H1 (cell line): ENCODE data around the gene SMARCD2. TPM values are rescaled to one million over a fixed set of nuclear protein-coding genes. Genes with fewer than 3 reads are reported as not detected.

Experiments used
- CTCF ChIA-PET: fragments of 300-600 bp; sonication (Branson Sonifier 250); formaldehyde crosslinking; loops from one replicate; lab custom pipeline; 2021; ENCODE audit not compliant: partially characterized antibody; lab: Charles Lee
- POLR2A ChIA-PET: fragments of 300-600 bp; sonication (Branson Sonifier 250); formaldehyde crosslinking; loops from one replicate; lab custom pipeline; 2021; ENCODE audit warnings: inconsistent platforms; ENCODE audit not compliant: partially characterized antibody; lab: Charles Lee
- DNase-seq, 2 experiments: peaks; one replicate each; pipeline versions ENCODE4 v3.0.0 to v3.0.0-alpha.2; 2010 to 2022; ENCODE audit warnings: low spot score in 2 of 2, low read depth in 1 of 2, mixed read lengths in 1 of 2
- FAIRE-seq: peaks from 2 replicates; lab custom pipeline; 2011; peaks lifted over from hg19 to GRCh38; lab: Jason Lieb, UNC
- H2AFZ ChIP-seq: 2 replicates; pipeline ENCODE4 v1.8.1; 2012; ENCODE audit warnings: low read length, inconsistent platforms
- H2AK5ac ChIP-seq: 2 replicates; pipeline ENCODE4 v1.6.1; 2013; ENCODE audit warnings: low read depth, low read length
- H2BK120ac ChIP-seq: replicated peaks from 2 replicates; pipeline ENCODE3; 2013; ENCODE audit warnings: low read depth, low read length, inconsistent platforms
- H2BK12ac ChIP-seq: 2 replicates; pipeline ENCODE4 v1.6.1; 2013; ENCODE audit warnings: low read depth, low read length
- H2BK15ac ChIP-seq: 2 replicates; pipeline ENCODE4 v1.6.1; 2013; ENCODE audit warnings: low read length
- H2BK20ac ChIP-seq: 2 replicates; pipeline ENCODE4 v1.6.1; 2013; ENCODE audit warnings: low read length
- H2BK5ac ChIP-seq: 2 replicates; pipeline ENCODE4 v1.6.1; 2013; ENCODE audit warnings: low read depth, low read length
- H3K14ac ChIP-seq: 2 replicates; pipeline ENCODE4 v1.6.1; 2013; ENCODE audit warnings: inconsistent platforms; ENCODE audit not compliant: insufficient read length
- H3K18ac ChIP-seq: 2 replicates; pipeline ENCODE4 v1.6.1; 2013; ENCODE audit warnings: low read length; ENCODE audit errors: extremely low read depth
- H3K23ac ChIP-seq: 2 replicates; pipeline ENCODE4 v1.6.1; 2013; ENCODE audit warnings: inconsistent platforms; ENCODE audit not compliant: insufficient read length
- H3K23me2 ChIP-seq: 2 replicates; pipeline ENCODE4 v1.6.1; 2013; ENCODE audit warnings: low read depth, low read length
- H3K27ac ChIP-seq: 2 replicates; pipeline ENCODE4 v1.6.1; 2011; ENCODE audit warnings: low read depth, low read length, inconsistent platforms
- H3K27me3 ChIP-seq, 4 experiments: replicated peaks in 1 of 4; 1 replicate in 1 of 4; 2 replicates in 3 of 4; pipeline versions ENCODE4 v1.6.1 to v1.8.1; 2011 to 2013; ENCODE audit warnings: low read length in 3 of 4, mild to moderate bottlenecking in 3 of 4, inconsistent platforms in 2 of 4, mixed read lengths in 2 of 4, moderate library complexity in 1 of 4; ENCODE audit not compliant: control insufficient read depth in 3 of 4, insufficient read depth in 3 of 4; ENCODE audit errors: extremely low read depth in 1 of 4
- H3K36me3 ChIP-seq, 4 experiments: 2 replicates each; pipeline versions ENCODE4 v1.6.1 to v1.8.1; 2011 to 2013; ENCODE audit warnings: mild to moderate bottlenecking in 4 of 4, low read length in 3 of 4, moderate library complexity in 2 of 4, control low read depth in 1 of 4, inconsistent platforms in 1 of 4; ENCODE audit not compliant: insufficient read depth in 4 of 4, control insufficient read depth in 2 of 4
- H3K4ac ChIP-seq: replicated peaks from 2 replicates; pipeline ENCODE3; 2013; ENCODE audit warnings: low read length, low read depth, mixed read lengths, inconsistent platforms; ENCODE audit not compliant: insufficient read length
- H3K4me1 ChIP-seq, 4 experiments: replicated peaks in 1 of 4; 1 replicate in 1 of 4; 2 replicates in 3 of 4; pipeline versions ENCODE4 v1.6.1 to v1.8.1; 2011 to 2013; ENCODE audit warnings: low read length in 3 of 4, inconsistent platforms in 2 of 4, mixed read lengths in 1 of 4; ENCODE audit not compliant: insufficient read depth in 4 of 4, control insufficient read depth in 3 of 4
- H3K4me2 ChIP-seq, 2 experiments: 2 replicates each; pipeline versions ENCODE4 v1.6.1 to v1.8.1; 2011 to 2013; ENCODE audit warnings: low read depth in 2 of 2, low read length in 2 of 2, control low read depth in 1 of 2, inconsistent platforms in 1 of 2, mild to moderate bottlenecking in 1 of 2; ENCODE audit not compliant: insufficient read depth in 1 of 2
- H3K4me3 ChIP-seq, 4 experiments: fragments of 200-600, 300-600 bp in 1 of 4; sonication (generic), shearing (Covaris generic), sonication (Bioruptor Twin) in 1 of 4; 2 replicates each; pipeline versions ENCODE4 v1.5.1 to v1.8.1; 2011 to 2016; ENCODE audit warnings: low read length in 4 of 4, low read depth in 3 of 4, control low read depth in 2 of 4, inconsistent platforms in 2 of 4, mild to moderate bottlenecking in 2 of 4, mixed read lengths in 1 of 4, moderate library complexity in 1 of 4; ENCODE audit not compliant: insufficient read depth in 2 of 4; ENCODE audit errors: extremely low read depth in 1 of 4
- H3K56ac ChIP-seq: replicated peaks from 2 replicates; pipeline ENCODE3; 2013; ENCODE audit warnings: low read depth, mild to moderate bottlenecking, mixed read lengths, low read length, inconsistent platforms; ENCODE audit not compliant: insufficient read length
- H3K79me1 ChIP-seq: 2 replicates; pipeline ENCODE4 v1.6.1; 2013; ENCODE audit warnings: low read depth, low read length, control low read depth
- H3K79me2 ChIP-seq, 2 experiments: 2 replicates each; pipeline versions ENCODE4 v1.6.1 to v1.8.1; 2012 to 2013; ENCODE audit warnings: low read length in 2 of 2, mild to moderate bottlenecking in 2 of 2, inconsistent platforms in 1 of 2; ENCODE audit not compliant: insufficient read depth in 2 of 2, control insufficient read depth in 1 of 2
- H3K9ac ChIP-seq, 4 experiments: replicated peaks in 1 of 4; 1 replicate in 1 of 4; 2 replicates in 3 of 4; pipeline versions ENCODE4 v1.6.1 to v1.8.1; 2011 to 2013; ENCODE audit warnings: low read depth in 3 of 4, low read length in 3 of 4, control low read depth in 2 of 4, mild to moderate bottlenecking in 2 of 4, moderate library complexity in 2 of 4, inconsistent platforms in 1 of 4; ENCODE audit errors: extremely low read depth in 1 of 4
- H3K9me3 ChIP-seq, 2 experiments: 2 replicates each; pipeline versions ENCODE4 v1.6.1 to v1.8.1; 2012 to 2013; ENCODE audit warnings: mild to moderate bottlenecking in 2 of 2, moderate library complexity in 2 of 2, control low read depth in 1 of 2, inconsistent platforms in 1 of 2, low read depth in 1 of 2, low read length in 1 of 2, mixed read lengths in 1 of 2; ENCODE audit not compliant: insufficient read depth in 2 of 2
- H4K20me1 ChIP-seq, 2 experiments: replicated peaks in 1 of 2; 2 replicates each; pipeline versions ENCODE3 to v1.8.1; 2011 to 2013; ENCODE audit warnings: inconsistent platforms in 2 of 2, low read length in 2 of 2, mild to moderate bottlenecking in 1 of 2; ENCODE audit not compliant: insufficient read depth in 2 of 2, control insufficient read depth in 1 of 2
- H4K5ac ChIP-seq: 2 replicates; pipeline ENCODE4 v1.6.1; 2013; ENCODE audit warnings: low read length, low read depth, mixed read lengths, inconsistent platforms; ENCODE audit not compliant: insufficient read length
- H4K8ac ChIP-seq: 2 replicates; pipeline ENCODE4 v1.8.0; 2013; ENCODE audit warnings: mild to moderate bottlenecking, moderate library complexity, low read length, inconsistent platforms; ENCODE audit not compliant: insufficient read depth; ENCODE audit errors: extremely low read depth
- H4K91ac ChIP-seq: replicated peaks from 2 replicates; pipeline ENCODE3; 2013; ENCODE audit warnings: low read length, mixed read lengths, inconsistent platforms; ENCODE audit not compliant: insufficient read length
- GABPA ChIP-seq: IDR thresholded peaks from 2 replicates; pipeline ENCODE4 v1.6.1; 2011; ENCODE audit warnings: mild to moderate bottlenecking, low read length, moderate library complexity, borderline replicate concordance; ENCODE audit not compliant: insufficient read depth
- JUND ChIP-seq: IDR thresholded peaks from 2 replicates; pipeline ENCODE4 v1.6.1; 2011; ENCODE audit warnings: mild to moderate bottlenecking, improper control_type of control experiment, low read length
- MAFK ChIP-seq: IDR thresholded peaks from 2 replicates; pipeline ENCODE4 v1.6.1; 2012; ENCODE audit warnings: low read depth, mild to moderate bottlenecking, improper control_type of control experiment, low read length
- PHF8 ChIP-seq: fragments of 200-600 bp; sonication (generic); conservative IDR thresholded peaks from 2 replicates; pipeline ENCODE4 v1.7.1; 2012; ENCODE audit warnings: low read depth, mild to moderate bottlenecking, inconsistent platforms, low read length, moderate library complexity
- RXRA ChIP-seq: IDR thresholded peaks from 2 replicates; pipeline ENCODE4 v1.6.1; 2011; ENCODE audit warnings: low read depth, mild to moderate bottlenecking, low read length, moderate library complexity; ENCODE audit not compliant: insufficient read depth
- SIX5 ChIP-seq: IDR thresholded peaks from 2 replicates; pipeline ENCODE4 v1.6.1; 2011; ENCODE audit warnings: mild to moderate bottlenecking, low read depth, low read length
- TAF1 ChIP-seq: IDR thresholded peaks from 2 replicates; pipeline ENCODE4 v1.6.1; 2011; ENCODE audit warnings: mild to moderate bottlenecking, low read depth, low read length
- TAF7 ChIP-seq: optimal IDR thresholded peaks from 2 replicates; pipeline ENCODE3; 2011; ENCODE audit warnings: low read depth, mild to moderate bottlenecking, inconsistent platforms, low read length, moderate library complexity, borderline replicate concordance
- WGBS, 2 experiments: shearing (Covaris generic) in 1 of 2; methylation state at CpG; one replicate each; pipeline versions ENCODE4 v1.1.6 to v1.1.7; 2013 to 2015; ENCODE audit warnings: low lambda C conversion rate in 2 of 2, mixed read lengths in 2 of 2, inconsistent platforms in 1 of 2, low coverage in 1 of 2, missing lambda C conversion rate in 1 of 2; ENCODE audit not compliant: insufficient replicate concordance in 2 of 2, insufficient coverage in 1 of 2, insufficient read length in 1 of 2; ENCODE audit errors: extremely low coverage in 1 of 2, missing lambda C conversion rate in 1 of 2; 5-methylcytosine and 5-hydroxymethylcytosine counted together
- polyA plus RNA-seq, 7 experiments: library from polyadenylated mRNA; depleted of rRNA in 3 of 7; stranded (reverse) in 5 of 7; unstranded in 2 of 7; fragments of >200 nt in 5 of 7; fragments of 200-250 nt in 2 of 7; gene quantifications; 1 replicate in 5 of 7; 2 replicates in 1 of 7; 4 replicates in 1 of 7; pipeline versions ENCODE4 v1.2.1 to v1.2.3, GENCODE V29; 2011 to 2013; ENCODE audit warnings: missing spikeins in 2 of 7, mixed read lengths in 2 of 7
- total RNA-seq: library from RNA; stranded (reverse); fragmentation: NEBNext Ultra II Directional; extraction: Animal tissue kit (Norgen Biotek cat#: 25700); gene quantifications from 2 replicates; pipeline ENCODE4 v1.2.1, GENCODE V29; 2021
- TF ChIP-seq, protein P1 (sequence below): IDR thresholded peaks from 2 replicates; pipeline ENCODE4 v1.6.1; 2012; ENCODE audit warnings: inconsistent platforms

Gene SMARCD2
- total and polyA plus RNA-seq, 2 of the 8 experiments (the other 6 are each of a cell fraction or from before 2014, with no cell fraction given) = 90.0 to 92.2 TPM

DNA sequence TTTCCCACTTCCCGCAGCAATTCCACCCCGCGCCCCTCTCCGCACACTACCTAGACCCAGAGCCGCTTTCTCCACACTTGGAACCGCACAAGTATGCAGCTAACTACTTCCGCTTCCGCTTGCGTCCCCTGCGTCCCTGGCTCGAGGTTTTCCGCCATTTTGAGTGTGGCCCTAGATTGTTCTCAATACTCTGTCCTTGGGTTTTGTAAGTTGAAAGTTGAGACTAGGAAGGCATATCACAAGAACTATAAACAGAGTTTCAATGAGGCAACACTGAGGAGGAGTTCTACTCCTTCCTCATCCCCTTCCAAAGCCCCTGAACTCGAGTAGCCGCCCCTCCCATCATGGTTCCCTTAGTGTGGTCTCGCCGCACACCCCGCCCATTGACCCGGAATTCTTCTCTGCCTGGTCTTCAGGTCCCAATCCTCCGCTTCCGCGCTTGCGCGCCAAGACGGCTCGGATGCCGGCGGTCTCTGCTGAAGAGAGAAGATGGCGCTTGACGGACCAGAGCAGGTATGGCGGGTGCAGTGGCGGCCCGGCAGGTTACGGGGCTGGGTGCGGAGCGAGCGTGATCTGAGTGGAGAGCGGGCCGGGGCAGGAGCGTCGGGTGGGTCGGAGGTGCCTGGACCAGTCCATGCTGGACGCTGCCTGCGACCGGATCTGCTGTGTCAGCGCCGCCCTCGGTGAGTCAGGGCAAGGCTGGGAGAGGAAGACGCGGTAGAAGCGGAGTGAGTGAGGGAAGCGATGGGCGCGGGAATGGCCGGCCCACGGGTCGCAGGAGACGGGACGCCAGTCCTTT lies 15.3 kb downstream of the SMARCD2 start, which contains the start of the genes FTSJ3 and PSMC5:
Gene FTSJ3 (minus strand): TSS at position 662 of the 799 bp plus-strand sequence. CDS start 761 bp downstream, outside the sequence.
Gene PSMC5 (plus strand): TSS at position 430 of the 799 bp plus-strand sequence. CDS start 60 bp downstream, at position 490.
- POLR2A ChIA-PET = interaction anchor here (0.6 to 32.3 kb wide), 10 partner anchors 5 to 117 kb away, joined by 3 to 593 read pairs (median 4); partner anchors contain the start of genes CCDC47, DDX42, FTSJ3 and PSMC5
- FAIRE-seq = no peak
- peaks cover 52 to 72% (median 66%) of the 10 kb centered on the region in 4 experiments for H3K36me3 ChIP-seq
- TF ChIP-seq TAF1 (peak; percentile 92), RXRA (no peak), JUND (no peak), PHF8 (peak; percentile 94), SIX5 (peak; percentile 62), TAF7 (peak; percentile 91), MAFK (peak; percentile 64; the same call in 1 of the 2 replicates), GABPA (peak; percentile 91; the same call in 1 of the 2 replicates)
- TF ChIP-seq, protein P1, sequence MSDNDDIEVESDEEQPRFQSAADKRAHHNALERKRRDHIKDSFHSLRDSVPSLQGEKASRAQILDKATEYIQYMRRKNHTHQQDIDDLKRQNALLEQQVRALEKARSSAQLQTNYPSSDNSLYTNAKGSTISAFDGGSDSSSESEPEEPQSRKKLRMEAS = peak; percentile 56

More for the DNA sequence above, 15.3 kb downstream of the SMARCD2 start, which contains the start of the genes FTSJ3 and PSMC5:
- Histone ChIP-seq H3K14ac (no peak within 1 kb of the TSS), H3K4me2 (peak within 1 kb of the TSS; percentile 87 to 93), H3K9ac (peak within 1 kb of the TSS; percentile 77 to 96 (median 94)), H3K27ac (peak within 1 kb of the TSS; percentile 99), H3K79me2 (peaks cover 0 to 38% of the 10 kb centered on the region in 2 experiments; a peak in 3 of 4 replicates), H4K20me1 (peaks cover 2 to 21% of the 10 kb centered on the region in 2 experiments), H3K9me3 (no peaks in the 10 kb centered on the region), H3K4me3 (peak within 1 kb of the TSS; percentile 76 to 99 (median 94)), H4K8ac (peak within 1 kb of the TSS; percentile 98; the same call in 1 of the 2 replicates), H2BK12ac (peak within 1 kb of the TSS; percentile 78), H3K4ac (peak within 1 kb of the TSS; percentile 70), H3K56ac (peak within 1 kb of the TSS; percentile 71), H4K91ac (peak within 1 kb of the TSS; percentile 75), H2BK15ac (no peak within 1 kb of the TSS), H3K4me1 (peaks cover 0 to 3% (median 0%) of the 10 kb centered on the region in 4 experiments; a peak in 1 of 7 replicates), H3K23ac (no peak within 1 kb of the TSS), H4K5ac (peak within 1 kb of the TSS; percentile 90), H2BK20ac (no peak within 1 kb of the TSS), H2BK120ac (peak within 1 kb of the TSS; percentile 66), H2BK5ac (peak within 1 kb of the TSS; percentile 96), H3K27me3 (no peaks in the 10 kb centered on the region), H3K79me1 (peaks cover 18% of the 10 kb centered on the region; the same call in 1 of the 2 replicates), H3K23me2 (peaks cover 8% of the 10 kb centered on the region), H2AFZ (peak within 1 kb of the TSS; percentile 83), H3K18ac (peak within 1 kb of the TSS; percentile 62), H2AK5ac (no peak within 1 kb of the TSS)
- peak; percentile 75 to 92 for DNase-seq
- WGBS, 2 experiments = 1% methylated on average over 45 of the region's 58 CpGs; no CpG with 5 or more reads in 1 of the 2 experiments
- CTCF ChIA-PET = interaction anchor here (0.6 to 7.5 kb wide), 7 partner anchors 6 to 28 kb away, joined by 3 to 61 read pairs (median 5); no protein-coding TSS in a partner anchor
